HG02571 (cell line): ENCODE data around the gene SUSD5.

Experiments used
- ATAC-seq: cut with Tn5 transposase; IDR thresholded peaks from one replicate; pipeline ENCODE4 v1.9.1; 2021; ENCODE audit warnings: mild to moderate bottlenecking, moderate library complexity; ENCODE audit not compliant: unreplicated experiment

Gene SUSD5

DNA sequence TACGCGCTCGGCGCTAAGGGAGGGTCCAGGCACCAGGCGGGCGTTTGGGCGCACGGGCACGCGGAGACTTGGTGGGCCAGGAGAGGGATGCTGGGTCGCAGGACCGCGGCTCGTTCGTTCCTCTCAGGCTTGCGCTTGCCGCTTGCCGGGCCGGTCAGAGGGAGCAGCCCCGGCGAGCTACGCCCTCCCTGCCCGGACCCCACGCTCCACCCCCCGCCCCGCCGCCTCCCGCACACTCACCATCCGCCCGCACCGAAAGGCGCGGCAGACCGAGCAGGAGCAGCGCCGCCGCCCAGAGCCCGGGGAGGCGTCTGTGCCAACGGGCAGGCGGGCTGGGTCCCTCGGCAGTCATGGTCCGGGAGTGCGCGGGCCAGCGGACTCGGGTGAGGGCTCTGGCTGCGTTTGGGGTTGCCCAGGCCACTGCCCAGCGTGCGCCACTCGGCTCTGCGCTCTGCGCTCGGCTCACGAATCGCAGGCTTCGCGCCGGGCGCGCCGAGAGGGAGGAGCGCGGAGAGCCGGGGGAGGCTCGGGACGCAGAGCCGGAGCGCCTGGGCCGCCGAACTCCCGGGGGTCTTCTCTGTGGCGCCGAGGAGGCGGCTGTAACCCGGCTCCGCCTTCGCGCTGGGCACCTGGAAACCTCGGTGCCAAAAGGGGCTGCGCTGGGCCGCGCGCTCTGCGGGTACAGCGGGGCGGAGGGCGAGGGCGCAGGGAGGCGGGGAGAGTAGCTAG, at the start of gene SUSD5:
TSS of gene SUSD5 (minus strand) at position 365 of the 729 bp plus-strand sequence. CDS start at position 352, 13 bp downstream.
- ATAC-seq = no peak

GRCh38 chr3:33260104-33260503, 41.5 kb upstream of the SUSD5 start:
- ATAC-seq = no peak

DNA sequence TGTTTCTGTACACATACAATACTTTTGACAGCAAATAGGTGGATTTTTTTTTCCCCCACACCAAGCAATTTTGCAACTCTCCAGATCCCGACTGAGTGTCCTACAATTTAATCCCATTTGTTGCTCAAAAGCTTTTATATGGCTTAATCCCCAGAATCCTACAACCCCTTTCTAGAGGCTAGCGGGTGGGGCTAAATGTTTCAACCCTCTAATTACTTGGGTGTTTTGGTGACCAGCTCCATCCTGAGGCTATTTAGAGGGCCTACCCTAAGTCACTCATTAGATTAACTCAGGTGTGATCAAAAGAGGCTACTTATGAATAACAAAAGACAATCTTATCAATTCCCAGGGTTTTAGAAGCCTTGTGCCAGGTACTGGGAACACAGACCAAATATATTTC, 37.6 kb upstream of the SUSD5 start:
- no peak for ATAC-seq

DNA sequence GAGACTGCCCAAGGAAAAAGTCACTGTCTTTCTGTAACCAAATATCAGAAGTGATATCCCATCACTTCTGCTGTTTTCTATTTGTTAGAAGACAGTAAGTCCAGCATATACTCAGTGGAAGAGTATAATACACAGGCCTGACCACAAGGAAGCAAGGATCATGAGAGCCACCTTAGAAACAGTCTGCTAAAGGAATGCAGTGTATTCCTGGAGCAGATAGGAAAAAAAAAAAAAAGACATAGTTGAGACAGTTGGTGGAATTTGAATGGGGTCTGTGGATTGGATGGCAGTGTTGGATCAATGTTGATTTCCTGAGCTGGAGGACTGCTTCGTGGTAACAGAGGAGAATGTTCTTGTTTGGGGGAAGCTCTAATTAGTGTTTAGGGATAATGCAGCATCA, 32.1 kb upstream of the SUSD5 start:
- ATAC-seq = no peak

- no peak for ATAC-seq
Observed at GRCh38 chr3:33246786-33247185, 28.2 kb upstream of the SUSD5 start.

DNA sequence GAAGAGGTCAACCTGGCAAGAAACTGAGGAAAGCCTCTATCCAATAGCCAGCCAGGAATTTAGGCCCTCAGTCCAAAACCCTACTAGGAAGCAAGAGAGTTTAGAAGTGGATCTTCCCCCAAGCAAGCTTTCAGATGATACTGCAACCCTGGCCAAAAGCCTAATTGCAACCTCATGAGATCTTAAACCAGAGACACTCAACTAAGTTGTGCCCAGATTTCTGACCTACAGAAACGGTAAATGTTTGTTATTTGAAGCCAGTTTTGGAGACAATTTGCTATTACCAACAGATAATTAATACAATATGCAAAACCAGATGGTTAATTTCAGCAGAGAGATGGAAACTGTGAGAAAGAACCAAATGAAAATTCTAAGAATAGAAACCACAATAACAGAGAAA, 21.7 kb upstream of the SUSD5 start:
- ATAC-seq = no peak

GRCh38 chr3:33238923-33239322, 20.3 kb upstream of the SUSD5 start:
- ATAC-seq = no peak

- ATAC-seq = no peak
Observed at GRCh38 chr3:33237439-33237838, 18.8 kb upstream of the SUSD5 start.

GRCh38 chr3:33236005-33236404, 17.4 kb upstream of the SUSD5 start:
- ATAC-seq = no peak

DNA sequence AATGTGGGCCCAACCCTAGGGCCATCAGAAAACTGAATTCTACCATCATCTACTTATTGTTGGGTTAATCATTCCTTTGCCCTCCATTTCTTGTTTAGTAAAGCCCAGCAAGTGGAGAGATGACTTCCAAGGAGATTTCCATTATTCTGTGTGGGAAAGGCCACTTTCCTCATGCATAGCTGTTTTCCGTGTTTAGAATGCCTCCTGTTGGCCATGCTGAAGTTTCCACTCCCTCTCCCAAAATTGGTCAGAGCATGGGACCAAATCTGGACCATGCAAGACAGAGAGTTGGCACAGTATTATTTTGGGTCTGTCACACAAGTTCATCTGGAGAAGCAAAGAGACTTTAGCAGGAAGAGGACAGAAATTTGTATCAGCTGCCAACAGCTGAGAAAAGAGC, 15.3 kb upstream of the SUSD5 start:
- ATAC-seq = no peak

GRCh38 chr3:33231756-33232465, 13.3 kb upstream of the SUSD5 start:
- ATAC-seq = no peak

DNA sequence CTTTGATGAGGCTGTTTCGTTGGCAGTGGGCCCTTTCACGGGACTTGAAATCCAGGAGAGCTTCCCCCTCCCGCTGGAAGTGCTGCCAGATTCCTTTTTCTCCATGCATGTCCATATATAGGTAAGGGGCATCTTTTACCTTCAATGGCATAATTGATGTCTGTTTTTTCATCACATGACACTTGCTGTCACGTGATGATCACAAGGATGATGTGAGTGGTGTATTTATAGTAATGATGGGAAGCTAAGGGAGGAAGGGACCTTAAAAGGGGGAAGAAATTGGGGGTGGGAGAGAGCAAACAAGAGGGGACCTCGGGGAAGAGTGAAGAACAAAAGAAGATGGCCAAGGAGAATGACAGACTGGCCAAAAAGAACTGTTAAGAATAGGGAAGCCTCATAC, 11.3 kb upstream of the SUSD5 start:
- no peak for ATAC-seq

DNA sequence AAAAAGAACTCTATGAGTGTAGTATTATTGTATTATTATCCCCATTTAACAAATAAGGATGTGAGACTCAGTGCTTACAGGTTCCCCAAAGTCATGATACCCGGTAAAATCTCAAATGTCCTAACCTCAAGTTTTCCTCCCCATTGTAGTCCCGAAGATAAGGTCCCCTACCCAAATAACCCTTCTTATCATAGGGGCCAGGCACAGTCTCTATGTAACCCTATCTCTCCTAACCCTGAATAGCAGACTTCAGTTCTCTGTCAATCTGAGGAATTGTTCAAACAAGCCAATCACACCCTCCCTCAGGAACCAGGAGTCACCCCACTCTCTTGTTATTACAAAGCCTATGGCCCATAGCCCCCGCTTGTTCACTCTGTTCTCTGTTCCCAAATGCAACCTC, 10.5 kb upstream of the SUSD5 start:
- ATAC-seq = no peak

GRCh38 chr3:33221241-33221640, 2.6 kb upstream of the SUSD5 start:
- ATAC-seq = no peak

GRCh38 chr3:33219175-33219487, 521 bp upstream of the SUSD5 start:
- no peak for ATAC-seq

DNA sequence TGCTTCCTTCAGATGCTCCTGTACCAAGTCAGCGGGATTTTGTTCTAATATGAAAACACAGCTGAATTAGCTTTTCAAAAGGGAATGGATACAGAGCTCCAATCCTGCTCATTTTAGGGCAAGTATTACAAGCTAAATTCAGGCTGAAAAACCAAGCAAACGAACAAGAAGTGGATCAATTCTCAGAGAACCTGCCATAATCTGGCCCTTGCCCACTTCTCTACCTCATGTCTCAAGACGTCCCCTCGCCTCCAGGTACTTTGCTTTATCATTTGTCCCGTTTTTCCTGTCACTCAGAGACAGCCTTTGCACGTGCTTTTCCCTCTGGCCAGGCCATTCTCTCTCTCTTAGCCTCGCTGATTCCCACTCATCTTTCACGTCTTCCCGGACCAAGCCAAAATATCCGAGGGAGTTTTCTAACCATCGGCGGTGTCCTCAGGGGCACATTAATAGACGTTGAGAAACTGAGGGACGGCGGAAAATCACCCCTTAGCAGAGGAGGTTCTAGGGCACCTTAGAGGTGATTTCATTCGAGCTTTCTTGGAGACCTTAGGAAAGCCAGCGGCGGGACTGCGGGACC, 654 bp downstream of the SUSD5 start:
- ATAC-seq = no peak

GRCh38 chr3:33215739-33216138, 2.9 kb downstream of the SUSD5 start:
- ATAC-seq = no peak

DNA sequence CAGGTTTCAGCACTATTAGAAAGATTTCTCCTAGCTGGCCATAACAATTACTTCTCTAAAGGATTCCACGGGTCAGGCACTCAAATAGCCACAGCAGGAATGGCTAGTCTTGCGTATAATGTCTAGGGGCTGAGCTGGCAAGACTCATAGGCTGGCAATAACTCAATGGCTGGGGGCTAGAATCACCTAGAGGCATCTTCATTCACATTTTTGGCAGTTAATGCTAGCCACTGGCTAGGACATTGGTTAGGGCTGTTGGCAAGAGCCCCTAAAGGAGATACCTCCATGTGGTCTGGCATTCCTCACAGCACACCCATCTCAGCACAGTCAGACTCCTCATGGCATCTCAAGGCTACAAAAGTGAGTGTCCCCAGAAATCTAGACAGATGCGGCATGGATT, 6.2 kb downstream of the SUSD5 start:
- no peak for ATAC-seq

- no peak for ATAC-seq
Observed at GRCh38 chr3:33211444-33211843, 7.2 kb downstream of the SUSD5 start.

DNA sequence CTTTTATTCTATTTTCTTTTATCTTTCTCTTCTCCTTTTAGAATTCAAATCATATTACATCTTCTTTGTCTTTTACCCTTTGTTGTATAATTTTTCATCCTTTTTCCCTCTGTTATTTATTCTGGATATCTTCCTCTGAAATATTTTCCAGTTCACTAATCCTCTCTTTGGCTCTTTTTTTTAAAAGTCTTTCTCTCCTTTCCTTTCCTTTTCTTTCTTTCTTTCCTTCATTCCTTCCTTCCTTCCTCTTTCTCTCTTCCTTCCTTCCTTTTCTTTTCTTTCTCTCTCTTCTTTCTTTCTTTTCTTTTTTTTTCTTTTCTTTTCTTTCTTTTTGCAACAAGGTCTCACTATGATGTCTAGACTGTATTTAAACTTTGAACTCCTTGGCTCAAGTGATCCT, 9.3 kb downstream of the SUSD5 start:
- ATAC-seq = no peak

- no peak for ATAC-seq
Observed at GRCh38 chr3:33202711-33203457, 15.7 kb downstream of the SUSD5 start.

GRCh38 chr3:33201195-33201594, 17.4 kb downstream of the SUSD5 start:
- no peak for ATAC-seq
